Lower leg skin (tissue), 4 donors: ENCODE measurements around the gene WWOX. TPM values are rescaled to one million over a fixed set of nuclear protein-coding genes. Genes with fewer than 3 reads are reported as not detected.

ENCODE experiments used
- DNase-seq, 2 donors: peaks; one replicate each; pipeline ENCODE4 v3.0.0-alpha.2; 2019; ENCODE audit warnings: low spot score in 2 of 2
- H3K4me3 ChIP-seq: fragments of 200-600 bp; sonication (generic); 2 replicates; pipeline ENCODE4 v1.5.1; 2017; ENCODE audit warnings: mild to moderate bottlenecking, low read depth; ENCODE audit not compliant: poor library complexity, severe bottlenecking
- POLR2A ChIP-seq, 2 donors: fragments of 450-650 bp; IDR thresholded peaks; one replicate each; pipeline ENCODE4 v1.6.1; 2016 to 2017; ENCODE audit warnings: antibody characterized with exemption in 2 of 2, mild to moderate bottlenecking in 1 of 2, moderate library complexity in 1 of 2
- WGBS, 2 donors: methylation state at CpG; one replicate each; pipeline ENCODE4 v1.1.5; 2018; 5-methylcytosine and 5-hydroxymethylcytosine counted together
- intact Hi-C: fragments of 100-400 bp; cut with DNase I; formaldehyde crosslinking; loops from one replicate; pipeline ENCODE4 v1.15.0; 2023; ENCODE audit warnings: low total_unique reads
- total RNA-seq, 4 donors: library from RNA; depleted of rRNA; stranded (reverse); fragments of >200 nt; gene quantifications; one replicate each; pipeline ENCODE4 v1.1.0, GENCODE V29; 2016
- TF ChIP-seq, protein P1 (sequence below), 3 donors: fragments of 450-650 bp; IDR thresholded peaks; one replicate each; pipeline ENCODE4 v1.5.1; 2016; ENCODE audit warnings: antibody characterized with exemption in 3 of 3, mild to moderate bottlenecking in 3 of 3, moderate library complexity in 2 of 3

WWOX gene
- total RNA-seq, 4 donors from 2014 or later, result 21.0 to 82.7 (median 36.1) TPM

DNA sequence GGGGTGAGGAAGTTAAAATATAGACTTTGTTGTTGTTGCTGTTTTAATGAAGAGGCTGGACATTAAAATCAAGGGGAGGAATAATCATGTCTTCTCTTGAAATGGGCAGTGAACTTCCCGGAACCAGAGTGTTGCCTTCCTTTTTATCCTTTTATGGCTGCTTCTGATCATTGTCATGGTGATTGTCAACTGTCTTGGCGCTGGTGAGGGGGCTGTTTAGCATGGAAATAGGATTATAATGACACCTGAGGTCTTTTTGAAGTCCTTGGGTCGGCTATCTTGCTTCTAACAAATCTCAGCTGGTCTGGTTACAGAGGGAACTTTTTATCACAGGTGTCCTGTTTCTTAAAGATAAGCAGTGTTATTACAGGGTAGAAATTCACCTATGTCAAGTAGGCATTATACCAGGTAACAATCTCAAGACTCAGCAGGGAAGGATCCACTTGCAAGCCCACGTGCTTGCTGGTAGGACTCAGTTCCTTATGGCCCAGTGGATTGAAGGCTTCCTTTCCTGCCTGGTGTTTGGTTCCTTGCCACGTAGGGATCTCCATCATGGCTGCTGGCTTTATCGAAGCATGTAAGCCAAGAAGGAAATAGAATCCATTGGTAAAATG, 349.3 kb downstream of the WWOX start:
- no peak overlapping the region for H3K4me3 ChIP-seq
- DNase-seq, result no peak
- no peak for TF ChIP-seq POLR2A (IDR thresholded peaks at IDR 0.05)
- TF ChIP-seq, protein P1, sequence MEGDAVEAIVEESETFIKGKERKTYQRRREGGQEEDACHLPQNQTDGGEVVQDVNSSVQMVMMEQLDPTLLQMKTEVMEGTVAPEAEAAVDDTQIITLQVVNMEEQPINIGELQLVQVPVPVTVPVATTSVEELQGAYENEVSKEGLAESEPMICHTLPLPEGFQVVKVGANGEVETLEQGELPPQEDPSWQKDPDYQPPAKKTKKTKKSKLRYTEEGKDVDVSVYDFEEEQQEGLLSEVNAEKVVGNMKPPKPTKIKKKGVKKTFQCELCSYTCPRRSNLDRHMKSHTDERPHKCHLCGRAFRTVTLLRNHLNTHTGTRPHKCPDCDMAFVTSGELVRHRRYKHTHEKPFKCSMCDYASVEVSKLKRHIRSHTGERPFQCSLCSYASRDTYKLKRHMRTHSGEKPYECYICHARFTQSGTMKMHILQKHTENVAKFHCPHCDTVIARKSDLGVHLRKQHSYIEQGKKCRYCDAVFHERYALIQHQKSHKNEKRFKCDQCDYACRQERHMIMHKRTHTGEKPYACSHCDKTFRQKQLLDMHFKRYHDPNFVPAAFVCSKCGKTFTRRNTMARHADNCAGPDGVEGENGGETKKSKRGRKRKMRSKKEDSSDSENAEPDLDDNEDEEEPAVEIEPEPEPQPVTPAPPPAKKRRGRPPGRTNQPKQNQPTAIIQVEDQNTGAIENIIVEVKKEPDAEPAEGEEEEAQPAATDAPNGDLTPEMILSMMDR (IDR thresholded peaks at IDR 0.05), result no peak
- intact Hi-C loops, result no loop called here
- 92 to 94% methylated on average over 6 of the region's 6 CpGs for WGBS, 2 donors

GRCh38 chr16:78450255-78450654, 350.8 kb downstream of the WWOX start:
- H3K4me3 ChIP-seq, result no peak overlapping the region
- WGBS, 2 donors, result 70 to 76% methylated on average over 2 of the region's 2 CpGs
- no peak for TF ChIP-seq POLR2A (IDR thresholded peaks at IDR 0.05)
- TF ChIP-seq, protein P1 (IDR thresholded peaks at IDR 0.05), result no peak
- no peak for DNase-seq
- intact Hi-C loops, result no loop called here

DNA sequence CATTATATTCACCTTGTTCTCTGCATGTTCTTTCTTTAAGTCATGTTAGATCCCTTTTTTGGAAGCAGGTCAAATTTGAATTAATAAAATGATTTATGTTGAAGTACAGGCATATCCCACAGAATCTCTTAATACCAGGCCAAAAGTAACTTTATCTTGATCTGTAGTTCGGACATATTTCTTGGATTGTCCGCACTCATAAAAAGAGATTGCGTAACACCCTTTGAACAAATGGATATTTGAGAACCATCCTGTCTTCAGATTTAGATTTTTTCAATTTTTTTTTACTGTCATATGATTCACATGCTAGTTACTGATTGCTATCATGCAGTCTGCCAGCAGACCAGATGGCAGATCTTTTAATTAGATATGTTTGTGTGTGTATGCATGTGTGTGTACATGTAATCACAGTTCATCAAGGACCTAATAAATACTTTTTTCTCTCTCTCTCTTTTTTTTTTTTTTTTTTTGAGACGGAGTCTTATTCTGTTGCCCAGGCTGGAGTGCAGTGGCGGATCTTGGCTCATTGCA, 352.6 kb downstream of the WWOX start:
- 73 to 76% methylated on average over 5 of the region's 5 CpGs for WGBS, 2 donors

GRCh38 chr16:78455861-78456260, 356.4 kb downstream of the WWOX start:
- intact Hi-C loops, result no loop called here
- WGBS, 2 donors, result 84 to 88% methylated on average over 4 of the region's 4 CpGs
- DNase-seq, result no peak

More for the DNA sequence above, 352.6 kb downstream of the WWOX start:
- no peak overlapping the region for H3K4me3 ChIP-seq
- no peak for DNase-seq
- TF ChIP-seq, protein P1 (IDR thresholded peaks at IDR 0.05), result no peak
- no peak for TF ChIP-seq POLR2A (IDR thresholded peaks at IDR 0.05)
- intact Hi-C loops, result no loop called here

GRCh38 chr16:78458588-78458987, 359.1 kb downstream of the WWOX start:
- TF ChIP-seq, protein P1 (IDR thresholded peaks at IDR 0.05), result no peak
- TF ChIP-seq POLR2A (IDR thresholded peaks at IDR 0.05), result no peak
- intact Hi-C loops, result no loop called here
- 99% methylated on average over 2 of the region's 2 CpGs for WGBS, 2 donors
- no peak overlapping the region for H3K4me3 ChIP-seq
- no peak for DNase-seq

More at GRCh38 chr16:78455861-78456260, 356.4 kb downstream of the WWOX start:
- H3K4me3 ChIP-seq, result no peak overlapping the region
- TF ChIP-seq, protein P1 (IDR thresholded peaks at IDR 0.05), result no peak
- TF ChIP-seq POLR2A (IDR thresholded peaks at IDR 0.05), result no peak

DNA sequence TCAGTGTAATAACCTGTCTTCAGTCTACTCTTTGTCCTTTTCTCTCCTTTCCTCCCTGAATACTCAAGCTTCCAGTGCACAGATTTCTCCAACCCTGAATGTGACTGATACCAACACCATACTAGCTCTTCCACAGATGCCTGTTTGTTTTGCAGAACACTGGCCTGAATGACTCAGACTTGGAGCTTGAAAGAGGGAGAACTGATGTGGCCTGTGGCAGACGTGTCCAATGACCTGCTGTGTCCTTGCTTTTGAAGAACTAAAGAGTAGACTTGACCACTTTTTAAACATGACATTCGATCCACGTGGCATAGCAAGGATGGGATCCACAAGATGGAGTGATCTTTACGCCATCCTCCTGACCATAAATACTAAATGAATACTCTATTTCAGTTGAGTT, 361.0 kb downstream of the WWOX start:
- TF ChIP-seq POLR2A (IDR thresholded peaks at IDR 0.05), result no peak
- TF ChIP-seq, protein P1 (IDR thresholded peaks at IDR 0.05), result no peak
- DNase-seq, result no peak
- WGBS, 2 donors, result 88 to 92% methylated on average over 4 of the region's 4 CpGs
- no peak overlapping the region for H3K4me3 ChIP-seq
- intact Hi-C loops, result no loop called here
